Measurements from ENCODE around the gene SLC7A11.

DNA sequence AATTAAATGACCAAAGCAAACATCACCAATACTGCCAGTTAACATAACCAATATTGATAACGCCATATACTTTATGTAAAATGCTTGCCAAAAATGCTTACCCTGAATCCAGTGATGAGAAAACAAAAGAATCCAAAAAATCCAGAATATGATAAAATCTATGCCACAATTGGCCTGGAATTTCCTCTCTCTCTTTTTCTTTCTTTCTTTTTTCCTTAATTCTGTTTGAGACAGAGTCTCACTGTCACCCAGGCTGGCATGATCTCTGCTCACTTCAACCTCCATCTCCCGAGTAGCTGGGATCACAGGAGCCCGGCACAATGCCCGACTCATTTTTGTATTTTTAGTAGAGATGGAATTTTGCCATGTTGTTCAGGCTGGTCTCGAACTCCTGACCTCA lies 9.8 kb upstream of the SLC7A11 start:
- TF ChIP-seq, protein P1, sequence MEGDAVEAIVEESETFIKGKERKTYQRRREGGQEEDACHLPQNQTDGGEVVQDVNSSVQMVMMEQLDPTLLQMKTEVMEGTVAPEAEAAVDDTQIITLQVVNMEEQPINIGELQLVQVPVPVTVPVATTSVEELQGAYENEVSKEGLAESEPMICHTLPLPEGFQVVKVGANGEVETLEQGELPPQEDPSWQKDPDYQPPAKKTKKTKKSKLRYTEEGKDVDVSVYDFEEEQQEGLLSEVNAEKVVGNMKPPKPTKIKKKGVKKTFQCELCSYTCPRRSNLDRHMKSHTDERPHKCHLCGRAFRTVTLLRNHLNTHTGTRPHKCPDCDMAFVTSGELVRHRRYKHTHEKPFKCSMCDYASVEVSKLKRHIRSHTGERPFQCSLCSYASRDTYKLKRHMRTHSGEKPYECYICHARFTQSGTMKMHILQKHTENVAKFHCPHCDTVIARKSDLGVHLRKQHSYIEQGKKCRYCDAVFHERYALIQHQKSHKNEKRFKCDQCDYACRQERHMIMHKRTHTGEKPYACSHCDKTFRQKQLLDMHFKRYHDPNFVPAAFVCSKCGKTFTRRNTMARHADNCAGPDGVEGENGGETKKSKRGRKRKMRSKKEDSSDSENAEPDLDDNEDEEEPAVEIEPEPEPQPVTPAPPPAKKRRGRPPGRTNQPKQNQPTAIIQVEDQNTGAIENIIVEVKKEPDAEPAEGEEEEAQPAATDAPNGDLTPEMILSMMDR (conservative IDR thresholded peaks at IDR 0.05; ENCODE audit: low read depth, low read length): no peak
- no peak for TF ChIP-seq RCOR1 (IDR thresholded peaks at IDR 0.05; ENCODE audit: insufficient replicate concordance, low read length)
- no peak for TF ChIP-seq MXI1 (IDR thresholded peaks at IDR 0.05; ENCODE audit: borderline replicate concordance, low read depth, low read length)
- TF ChIP-seq RAD21 (IDR thresholded peaks at IDR 0.05; ENCODE audit: low read length): no peak
- no peak for TF ChIP-seq MAFK (IDR thresholded peaks at IDR 0.05; ENCODE audit: low read depth, low read length)
- TF ChIP-seq POLR2A (IDR thresholded peaks at IDR 0.05; ENCODE audit: low read depth, low read length): no peak
- no peak for TF ChIP-seq RFX5 (IDR thresholded peaks at IDR 0.05; ENCODE audit: low read depth, low read length)
- TF ChIP-seq, protein P2, sequence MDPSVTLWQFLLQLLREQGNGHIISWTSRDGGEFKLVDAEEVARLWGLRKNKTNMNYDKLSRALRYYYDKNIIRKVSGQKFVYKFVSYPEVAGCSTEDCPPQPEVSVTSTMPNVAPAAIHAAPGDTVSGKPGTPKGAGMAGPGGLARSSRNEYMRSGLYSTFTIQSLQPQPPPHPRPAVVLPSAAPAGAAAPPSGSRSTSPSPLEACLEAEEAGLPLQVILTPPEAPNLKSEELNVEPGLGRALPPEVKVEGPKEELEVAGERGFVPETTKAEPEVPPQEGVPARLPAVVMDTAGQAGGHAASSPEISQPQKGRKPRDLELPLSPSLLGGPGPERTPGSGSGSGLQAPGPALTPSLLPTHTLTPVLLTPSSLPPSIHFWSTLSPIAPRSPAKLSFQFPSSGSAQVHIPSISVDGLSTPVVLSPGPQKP (IDR thresholded peaks at IDR 0.05; ENCODE audit: borderline replicate concordance, low read depth, low read length): no peak
- TF ChIP-seq CEBPB (IDR thresholded peaks at IDR 0.05; ENCODE audit: low read depth, low read length): no peak

All from IMR-90 (cell line).